Body of pancreas (tissue), 4 donors: ENCODE data around the gene PTPRD.

ENCODE experiments used
- CTCF ChIP-seq, 7 experiments: fragments of 450-650 bp in 4 of 7; fragments of 200-600 bp in 3 of 7; sonication (generic) in 3 of 7; IDR thresholded peaks; one replicate each; pipeline ENCODE4 v1.5.1; 2016 to 2019; ENCODE audit warnings: antibody characterized with exemption in 7 of 7
- POLR2A ChIP-seq, 3 donors: fragments of 450-650 bp; IDR thresholded peaks; one replicate each; pipeline ENCODE4 v1.6.1; 2016; ENCODE audit warnings: antibody characterized with exemption in 3 of 3, mild to moderate bottlenecking in 2 of 3

- no peak for TF ChIP-seq POLR2A (IDR thresholded peaks at IDR 0.05)
- TF ChIP-seq CTCF (IDR thresholded peaks at IDR 0.05), result no peak
These were observed 556.9 kb downstream of the PTPRD start for GRCh38 chr9:10055886-10056395.
